SK-N-SH (cell line): ENCODE data around the gene KIT.

ENCODE experiments used
- FOSL2 ChIP-seq: IDR thresholded peaks from 2 replicates; pipeline ENCODE4 v1.4.0; 2012; ENCODE audit warnings: low read depth, mild to moderate bottlenecking, moderate library complexity, borderline replicate concordance
- RXRA ChIP-seq: IDR thresholded peaks from 2 replicates; pipeline ENCODE4 v1.4.0; 2012; ENCODE audit warnings: low read depth, mild to moderate bottlenecking, borderline replicate concordance
- TEAD4 ChIP-seq: IDR thresholded peaks from 2 replicates; pipeline ENCODE4 v1.4.0; 2012; ENCODE audit warnings: mild to moderate bottlenecking, borderline replicate concordance; ENCODE audit not compliant: insufficient read depth
- TF ChIP-seq, protein P1 (sequence below): fragments of 200-600 bp; sonication (generic); IDR thresholded peaks from 2 replicates; pipeline ENCODE4 v1.6.1; 2017; ENCODE audit warnings: antibody characterized with exemption, mild to moderate bottlenecking, moderate library complexity

DNA sequence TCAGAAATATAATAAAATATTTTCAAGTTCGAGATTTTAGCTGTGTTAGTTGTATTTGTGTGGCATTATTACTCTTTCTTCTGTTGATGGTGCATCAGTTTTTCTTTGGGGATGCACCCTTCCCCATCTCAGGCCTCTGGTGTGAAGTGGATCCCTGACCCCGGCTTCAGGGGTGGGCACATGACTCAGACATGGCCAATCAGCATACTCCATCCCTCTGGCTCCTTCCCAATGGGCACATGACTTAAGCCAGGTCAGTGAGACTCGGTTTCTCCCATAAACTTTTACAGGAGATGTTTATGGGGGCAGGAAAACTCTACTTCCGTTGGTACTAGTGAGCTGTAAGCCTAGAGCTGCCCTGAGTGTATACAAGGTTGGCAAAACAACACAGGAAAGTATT, 3.0 kb upstream of the KIT start:
- TF ChIP-seq, protein P1, sequence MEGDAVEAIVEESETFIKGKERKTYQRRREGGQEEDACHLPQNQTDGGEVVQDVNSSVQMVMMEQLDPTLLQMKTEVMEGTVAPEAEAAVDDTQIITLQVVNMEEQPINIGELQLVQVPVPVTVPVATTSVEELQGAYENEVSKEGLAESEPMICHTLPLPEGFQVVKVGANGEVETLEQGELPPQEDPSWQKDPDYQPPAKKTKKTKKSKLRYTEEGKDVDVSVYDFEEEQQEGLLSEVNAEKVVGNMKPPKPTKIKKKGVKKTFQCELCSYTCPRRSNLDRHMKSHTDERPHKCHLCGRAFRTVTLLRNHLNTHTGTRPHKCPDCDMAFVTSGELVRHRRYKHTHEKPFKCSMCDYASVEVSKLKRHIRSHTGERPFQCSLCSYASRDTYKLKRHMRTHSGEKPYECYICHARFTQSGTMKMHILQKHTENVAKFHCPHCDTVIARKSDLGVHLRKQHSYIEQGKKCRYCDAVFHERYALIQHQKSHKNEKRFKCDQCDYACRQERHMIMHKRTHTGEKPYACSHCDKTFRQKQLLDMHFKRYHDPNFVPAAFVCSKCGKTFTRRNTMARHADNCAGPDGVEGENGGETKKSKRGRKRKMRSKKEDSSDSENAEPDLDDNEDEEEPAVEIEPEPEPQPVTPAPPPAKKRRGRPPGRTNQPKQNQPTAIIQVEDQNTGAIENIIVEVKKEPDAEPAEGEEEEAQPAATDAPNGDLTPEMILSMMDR = no peak
- TF ChIP-seq RXRA (no peak), TEAD4 (no peak), FOSL2 (no peak)
